Testis (tissue), 2 donors: Measurements from ENCODE around the gene NCKAP5.

Experiments
- CTCF ChIP-seq, 3 experiments: fragments of 450-650 bp in 2 of 3; fragments of 200-600 bp in 1 of 3; sonication (generic) in 1 of 3; IDR thresholded peaks; one replicate each; pipeline ENCODE4 v1.5.1; 2016 to 2019; ENCODE audit warnings: antibody characterized with exemption in 3 of 3, mild to moderate bottlenecking in 2 of 3, moderate library complexity in 1 of 3
- POLR2A ChIP-seq: fragments of 450-650 bp; IDR thresholded peaks from one replicate; pipeline ENCODE4 v1.6.1; 2017; ENCODE audit warnings: antibody characterized with exemption, mild to moderate bottlenecking, moderate library complexity

- TF ChIP-seq CTCF (IDR thresholded peaks at IDR 0.05) (no peak), POLR2A (no peak)
Measured at GRCh38 chr2:132909427-132909826, 658.8 kb downstream of the NCKAP5 start.
